T follicular helper cell (primary cell): Measurements from ENCODE around the gene TRIM67.
"Not testable (repeated sequence)": the region's sequence is repeated elsewhere in the genome, so short reads cannot be mapped to it uniquely, and the experiment has no call there.

Source experiments
- DNase-seq: peaks from one replicate; pipeline ENCODE4 v3.0.0-alpha.2; 2020; ENCODE audit warnings: low read depth
- total RNA-seq, 2 experiments: gene quantifications; one replicate each; lab custom pipeline; 2026; lab: John Stamatoyannopoulos, UW

Gene TRIM67
- 0 reads per million in 2 experiments for total RNA-seq

DNA sequence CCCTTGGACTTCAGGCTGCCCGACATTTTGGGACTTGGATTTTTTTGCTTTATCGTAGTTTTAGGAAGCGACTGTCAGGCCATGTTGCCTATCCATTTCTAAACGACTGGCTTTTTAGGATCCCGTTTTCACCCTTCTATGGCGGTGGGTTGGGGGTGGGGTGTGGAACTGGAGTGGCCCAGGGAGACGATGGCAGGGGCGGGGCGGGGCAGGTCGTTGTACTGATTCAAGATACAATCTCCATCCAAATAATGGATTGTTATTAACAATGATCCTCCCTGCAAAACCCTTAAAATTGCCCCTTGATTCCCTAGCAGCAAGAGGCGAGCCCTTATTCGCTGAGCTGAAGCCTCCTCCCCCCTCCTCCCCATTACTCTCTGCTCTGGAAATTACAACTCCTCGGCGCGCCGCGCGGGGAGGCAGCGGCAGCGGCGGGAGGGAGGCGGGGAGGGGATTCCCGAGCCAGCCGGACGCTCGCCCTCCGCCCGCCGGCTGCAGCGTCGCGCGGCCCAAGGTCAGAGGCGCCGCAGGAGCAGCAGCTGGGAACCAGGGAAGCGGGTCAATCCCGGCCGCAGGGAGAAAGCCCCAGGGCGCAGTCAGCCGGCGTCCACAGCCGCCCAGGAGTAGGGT lies at the start of gene TRIM67:
Gene TRIM67 (plus strand): TSS at position 392 of the 630 bp plus-strand sequence. CDS start 912 bp downstream, outside the sequence.
- no peak for DNase-seq

DNA sequence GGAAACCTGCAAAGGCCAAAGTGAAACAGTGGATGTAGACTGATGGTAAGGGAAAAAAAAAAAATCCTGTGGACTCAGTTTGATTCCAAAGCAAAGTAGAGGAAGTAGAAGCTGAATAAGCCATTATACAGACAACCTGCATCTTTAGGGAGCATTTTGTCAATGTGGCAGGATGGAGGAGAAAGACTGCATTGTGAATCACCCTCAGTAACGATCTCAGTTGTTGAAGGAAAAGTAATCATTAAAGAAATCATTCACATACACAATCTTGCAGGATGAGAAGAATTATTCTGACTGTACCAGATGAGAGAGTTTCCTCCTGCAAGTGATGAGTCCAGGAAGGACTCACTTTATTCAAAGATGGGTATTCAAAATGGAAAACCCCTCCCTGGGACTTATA lies 45.1 kb upstream of the TRIM67 start:
- DNase-seq, result no peak

DNA sequence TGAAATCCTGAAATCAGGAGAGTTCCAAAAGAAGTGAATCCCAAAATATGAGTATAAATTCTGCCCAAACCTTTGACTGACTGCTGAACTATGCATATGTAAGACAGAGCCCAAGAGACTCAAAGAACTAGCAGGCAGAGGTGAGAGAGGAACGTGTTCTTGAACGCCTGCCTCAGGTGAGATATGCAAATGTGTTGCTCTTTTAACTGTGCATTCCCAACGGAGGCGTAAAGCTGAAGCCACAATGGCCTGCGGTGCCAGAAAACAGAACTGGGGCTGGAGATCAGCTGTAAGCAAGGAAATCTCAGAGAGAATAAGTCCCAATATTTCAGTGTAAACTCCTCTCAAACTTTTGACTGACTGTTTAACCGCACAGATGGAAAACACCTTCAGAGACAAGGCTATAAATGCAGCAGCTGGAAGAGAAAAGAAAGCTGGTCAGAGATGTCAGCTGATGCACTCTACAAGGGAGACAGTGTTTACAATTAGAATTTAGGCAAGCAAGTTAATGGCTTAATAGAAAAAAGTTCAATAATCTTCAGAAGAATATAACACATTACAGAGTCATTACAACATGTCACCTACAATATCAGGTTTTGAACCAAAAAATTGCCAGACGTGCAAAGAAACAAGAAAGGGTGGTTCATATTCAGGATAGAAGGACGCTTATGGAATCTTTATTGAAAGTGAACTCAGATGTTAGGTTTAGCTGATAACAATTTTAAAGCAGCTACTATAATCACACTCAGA lies 43.0 kb upstream of the TRIM67 start:
- no peak for DNase-seq

DNA sequence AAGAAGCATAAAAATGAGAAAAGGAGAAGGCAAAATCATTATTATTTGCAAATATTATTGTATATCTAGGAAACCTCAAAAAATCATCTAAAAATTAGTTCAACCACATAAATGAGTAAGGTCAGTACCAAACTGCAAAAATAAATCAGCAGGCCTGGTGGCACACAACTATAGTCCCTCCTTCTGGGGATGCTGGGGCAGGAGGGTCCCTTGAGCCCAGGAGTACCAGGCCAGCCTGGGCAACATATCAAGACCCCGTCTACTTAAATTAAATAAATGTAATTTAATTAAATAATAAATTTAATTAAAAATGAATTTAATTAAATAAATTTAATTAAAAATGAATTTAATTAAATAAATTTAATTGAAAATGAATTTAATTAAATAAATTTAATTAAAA lies 40.3 kb upstream of the TRIM67 start:
- no peak for DNase-seq

DNA sequence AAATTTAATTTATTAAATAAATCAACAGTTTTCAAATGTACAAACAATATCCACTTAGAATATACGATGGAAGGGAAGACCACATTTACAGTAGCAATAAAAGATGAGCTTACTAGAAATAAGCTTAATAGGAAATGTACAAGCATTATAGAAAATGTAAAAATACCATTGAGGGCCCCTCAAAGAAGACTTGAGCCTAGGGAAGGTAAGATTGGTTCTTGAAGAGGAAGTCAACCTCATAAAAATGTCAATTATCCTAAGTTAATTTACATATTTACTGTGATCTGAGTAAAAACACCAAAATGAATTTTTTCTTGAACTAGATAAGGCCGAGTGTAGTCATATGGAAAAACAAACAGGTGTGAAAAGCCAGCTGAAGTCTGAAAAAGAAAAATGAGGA lies 39.7 kb upstream of the TRIM67 start:
- no peak for DNase-seq

DNA sequence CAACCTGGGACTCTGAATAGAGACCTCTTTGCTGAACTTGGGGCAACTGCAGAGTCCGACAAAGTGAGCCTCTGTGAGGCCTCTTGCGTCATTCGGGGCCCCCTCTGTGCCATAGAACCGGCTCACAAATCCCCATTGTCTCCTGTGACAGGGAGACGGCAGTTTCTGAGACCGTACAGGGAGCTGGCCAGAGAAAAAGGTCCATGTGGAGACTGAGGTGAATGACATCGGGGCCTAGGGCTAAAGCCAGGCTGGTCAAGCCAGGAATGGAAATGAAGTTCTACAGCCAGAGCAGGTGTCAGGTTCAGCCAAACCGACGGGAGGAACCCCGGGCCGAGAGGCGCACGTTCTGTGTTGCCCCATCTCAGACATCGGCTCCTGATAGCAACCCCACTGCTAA lies 37.1 kb upstream of the TRIM67 start:
- DNase-seq, result no peak

DNA sequence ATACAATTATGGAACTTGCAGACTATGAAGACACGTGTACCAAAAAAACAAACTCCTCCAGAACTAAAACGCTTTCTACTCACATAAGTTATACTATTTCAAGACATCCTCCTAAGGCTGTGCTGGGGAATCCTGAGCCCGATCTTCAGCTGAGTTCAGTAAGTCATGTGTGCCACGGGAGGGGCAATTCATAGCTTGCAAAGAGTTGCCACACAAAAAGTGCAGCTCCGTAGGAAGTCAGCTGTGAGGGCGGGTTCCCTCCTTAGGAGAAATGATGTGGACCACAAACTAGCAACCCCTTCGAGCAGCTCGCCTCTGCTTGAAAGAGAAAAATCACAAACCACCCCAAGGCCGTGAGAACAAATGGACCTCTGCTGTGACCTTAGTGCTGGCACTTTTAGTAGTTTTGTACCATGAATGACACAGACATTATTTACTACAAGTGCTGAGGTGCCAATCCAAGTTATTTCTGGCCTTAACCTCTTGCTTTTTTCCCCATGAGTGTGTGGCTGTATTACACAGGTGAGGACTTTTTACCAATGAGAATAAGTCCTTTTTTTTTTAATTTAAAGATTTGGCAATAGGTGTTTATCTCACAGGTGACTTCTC lies 35.8 kb upstream of the TRIM67 start:
- no peak for DNase-seq

DNA sequence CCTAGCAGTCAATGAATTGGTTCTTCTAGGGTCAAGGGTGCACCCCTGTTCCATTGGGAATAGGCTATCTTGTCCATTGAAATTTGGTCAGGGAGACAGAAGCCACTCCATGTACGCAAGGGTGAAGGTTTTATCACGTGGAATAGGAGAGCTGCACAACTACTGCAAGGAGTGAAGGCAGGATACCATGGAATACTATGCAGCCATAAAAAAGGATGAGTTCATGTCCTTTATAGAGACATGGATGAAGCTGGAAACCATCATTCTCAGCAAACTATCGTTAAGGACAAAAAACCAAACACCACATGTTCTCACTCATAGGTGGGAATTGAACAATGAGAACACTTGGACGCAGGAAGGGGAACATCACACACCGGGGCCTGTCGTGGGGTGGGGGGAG lies 34.8 kb upstream of the TRIM67 start:
- DNase-seq, result not testable (repeated sequence)

DNA sequence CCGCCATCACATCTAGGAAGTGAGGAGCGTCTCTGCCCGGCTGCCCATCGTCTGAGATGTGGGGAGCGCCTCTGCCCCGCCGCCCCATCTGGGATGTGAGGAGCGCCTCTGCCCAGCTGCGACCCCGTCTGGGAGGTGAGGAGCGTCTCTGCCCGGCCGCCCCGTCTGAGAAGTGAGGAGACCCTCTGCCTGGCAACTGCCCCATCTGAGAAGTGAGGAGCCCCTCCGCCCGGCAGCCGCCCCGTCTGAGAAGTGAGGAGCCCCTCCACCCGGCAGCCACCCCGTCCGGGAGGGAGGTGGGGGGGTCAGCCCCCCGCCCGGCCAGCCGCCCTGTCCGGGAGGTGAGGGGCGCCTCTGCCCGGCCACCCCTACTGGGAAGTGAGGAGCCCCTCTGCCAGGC lies 33.4 kb upstream of the TRIM67 start:
- not testable (repeated sequence) for DNase-seq

DNA sequence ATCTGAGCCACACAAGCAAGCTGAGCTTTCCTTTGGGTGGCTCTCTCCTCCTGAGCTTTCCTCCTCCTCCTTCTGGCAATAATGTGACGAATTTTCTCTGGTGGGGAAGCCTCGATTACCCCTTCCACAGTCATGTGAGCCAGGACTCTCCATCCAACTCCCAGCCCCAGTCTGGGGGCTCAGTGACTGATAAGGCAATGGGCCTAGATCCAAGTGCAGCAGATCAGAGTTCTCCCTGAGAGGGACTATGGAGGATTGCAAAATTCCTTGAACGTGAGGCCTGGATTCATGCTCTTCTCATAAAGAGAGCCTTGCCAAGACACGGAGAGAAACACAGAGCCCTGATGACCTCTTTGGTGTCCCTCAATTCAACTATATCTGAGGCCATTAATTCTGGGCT lies 31.3 kb upstream of the TRIM67 start:
- no peak for DNase-seq

DNA sequence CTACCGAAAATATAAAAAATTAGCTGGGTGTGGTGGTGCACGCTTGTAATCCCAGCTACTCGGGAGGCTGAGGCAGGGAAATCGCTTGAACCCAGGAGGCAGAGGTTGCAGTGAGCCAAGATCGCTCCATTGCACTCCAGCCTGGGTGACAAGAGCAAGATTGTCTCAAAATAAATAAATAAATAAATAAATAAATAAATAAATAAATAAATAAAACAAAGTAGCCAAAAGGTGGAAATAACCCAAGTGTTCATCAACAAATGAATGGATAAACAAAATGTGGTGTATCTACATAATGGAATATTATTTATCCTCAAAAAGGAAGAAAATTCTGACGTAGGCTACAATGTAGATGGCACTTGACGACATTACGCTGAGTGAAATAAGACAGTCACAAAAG lies 29.3 kb upstream of the TRIM67 start:
- DNase-seq, result not testable (repeated sequence)

DNA sequence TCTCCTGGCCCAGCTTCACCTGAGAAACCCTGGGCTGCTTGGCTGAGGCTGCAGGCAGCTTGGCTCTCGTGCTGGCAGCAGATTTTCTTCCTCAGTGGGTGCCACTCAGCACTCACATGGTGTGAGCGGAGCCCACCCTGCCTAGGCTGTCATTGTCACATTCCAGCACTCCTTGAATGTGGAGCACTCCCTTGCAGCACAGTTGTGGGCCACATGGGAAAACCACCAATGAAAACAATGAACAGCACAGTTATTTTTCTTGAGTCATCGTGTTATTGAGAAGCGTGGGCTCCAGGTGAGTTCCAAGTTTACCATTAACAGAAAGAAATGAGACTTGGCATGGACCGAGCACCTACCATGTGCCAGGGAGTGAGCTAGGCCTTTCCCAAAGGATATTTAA lies 27.2 kb upstream of the TRIM67 start:
- no peak for DNase-seq

DNA sequence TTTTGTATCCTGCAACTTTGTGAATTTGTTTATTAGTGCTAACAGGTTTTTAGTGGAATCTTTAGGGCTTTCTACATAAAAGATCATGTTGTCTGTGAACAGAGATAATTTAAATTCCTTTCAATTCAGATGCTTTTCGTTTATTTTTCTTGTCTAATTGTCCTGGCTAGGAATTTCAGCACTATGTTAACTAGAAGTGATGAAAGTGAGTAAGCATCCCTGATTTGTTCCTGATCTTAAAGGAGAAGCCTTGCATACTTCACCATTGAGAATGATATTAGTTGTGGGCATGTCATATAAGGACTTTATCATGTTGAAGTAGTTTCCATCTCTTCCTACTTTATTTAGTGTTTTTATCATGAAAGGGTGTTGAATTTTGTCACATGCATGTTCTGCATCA lies 23.6 kb upstream of the TRIM67 start:
- DNase-seq, result no peak

DNA sequence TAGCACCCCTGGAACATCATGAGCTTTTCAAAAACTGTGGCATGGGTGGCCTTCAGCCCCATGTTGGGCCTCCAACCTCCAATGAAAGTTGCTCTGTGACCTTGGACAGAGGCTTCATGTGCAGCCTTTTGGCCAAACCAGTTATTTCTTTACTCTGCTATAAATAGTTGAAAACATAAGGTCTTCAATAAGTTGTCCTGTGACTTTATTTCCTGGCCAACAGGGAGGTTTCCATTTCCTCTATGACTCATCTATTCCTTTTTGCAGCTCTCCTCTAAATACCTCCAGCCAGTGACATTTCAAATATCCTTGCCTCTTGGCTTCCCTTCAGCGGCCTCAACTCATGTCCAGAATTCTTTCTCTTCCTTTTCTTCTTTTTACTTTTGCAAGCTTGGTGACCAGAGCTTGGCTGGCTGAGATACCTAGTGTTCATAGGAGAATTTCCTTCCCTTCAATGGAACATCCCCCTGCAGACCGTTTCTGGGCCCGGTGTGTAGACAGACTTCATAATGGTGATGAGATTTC lies 22.7 kb upstream of the TRIM67 start:
- DNase-seq, result no peak

DNA sequence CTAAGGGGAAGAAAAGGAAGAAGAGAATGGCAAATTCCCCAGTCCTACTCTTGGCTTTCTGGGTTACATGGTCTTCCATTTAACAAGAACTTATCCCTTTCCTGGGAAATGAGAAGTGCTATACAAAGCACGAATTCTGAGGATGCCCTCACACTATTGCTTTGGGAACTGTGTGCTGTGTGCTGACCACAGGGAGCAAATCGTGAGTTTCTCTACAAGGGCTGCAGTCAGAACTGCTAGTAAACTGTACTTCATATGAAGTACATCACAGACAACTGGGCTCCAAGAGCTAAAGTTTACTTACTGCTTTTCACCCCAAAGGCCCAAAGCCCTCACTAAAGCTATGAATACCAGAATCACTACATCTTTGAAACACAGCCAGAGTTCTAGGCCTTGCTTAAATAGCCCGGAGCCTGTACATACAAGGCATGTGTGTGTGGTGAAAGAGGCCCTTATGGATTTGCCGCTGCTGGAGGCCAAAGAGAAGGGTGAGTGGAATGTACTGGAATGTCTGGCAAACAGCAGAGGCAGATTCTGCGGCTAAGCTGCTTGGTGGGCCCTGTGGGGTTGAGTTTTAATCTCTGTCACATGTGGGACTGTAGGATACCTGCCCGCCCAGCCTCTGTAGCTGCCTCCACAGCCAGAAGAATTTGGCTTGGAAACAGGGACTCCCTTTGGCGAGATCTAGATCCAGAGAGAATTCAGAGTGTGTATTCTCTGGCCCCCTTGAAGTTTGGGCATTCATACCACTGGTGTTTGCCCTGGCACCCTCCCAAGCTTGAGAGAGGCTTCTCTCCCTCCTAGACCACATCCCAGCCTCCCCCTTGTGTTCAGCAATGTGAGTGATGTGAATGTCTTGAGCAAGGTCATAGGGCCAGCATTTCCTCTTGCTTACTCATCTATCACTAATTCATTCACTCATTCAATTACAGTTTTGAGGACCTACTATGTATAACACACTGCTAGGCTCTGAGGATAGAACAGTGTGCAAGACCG lies 21.9 kb upstream of the TRIM67 start:
- DNase-seq, result no peak

DNA sequence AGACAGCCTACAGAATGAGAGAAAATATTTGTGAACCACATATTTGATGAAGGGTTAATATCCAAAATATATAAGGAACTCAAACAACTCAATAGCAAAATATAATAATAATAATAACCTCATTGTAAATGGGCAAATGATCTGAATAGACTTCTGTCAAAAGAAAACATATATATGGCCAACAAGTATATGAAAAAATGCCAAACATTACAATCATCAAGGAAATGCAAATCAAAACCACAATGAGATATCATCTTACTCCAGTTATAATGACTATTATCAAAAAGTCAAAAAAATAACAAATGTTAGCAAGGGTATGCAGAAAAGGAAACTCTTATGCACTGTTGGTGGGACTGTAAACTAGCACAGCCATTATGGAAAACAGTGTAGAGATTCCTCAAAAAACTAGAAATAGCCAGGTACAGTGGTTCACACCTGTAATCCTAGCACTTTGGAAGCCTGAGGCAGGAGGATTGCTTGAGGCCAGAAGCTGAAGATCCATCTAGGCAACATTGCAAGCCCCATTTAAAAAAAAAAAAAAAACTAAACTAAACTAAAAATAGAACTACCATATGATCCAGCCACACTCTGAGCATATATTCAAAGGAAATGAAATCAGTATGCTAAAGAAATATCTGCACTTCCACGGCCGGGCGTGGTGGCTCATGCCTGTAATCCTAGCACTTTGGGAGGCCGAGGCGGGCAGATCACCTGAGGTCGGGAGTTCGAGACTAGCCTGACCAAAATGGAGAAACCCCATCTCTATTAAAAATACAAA lies 17.3 kb upstream of the TRIM67 start:
- DNase-seq, result no peak

DNA sequence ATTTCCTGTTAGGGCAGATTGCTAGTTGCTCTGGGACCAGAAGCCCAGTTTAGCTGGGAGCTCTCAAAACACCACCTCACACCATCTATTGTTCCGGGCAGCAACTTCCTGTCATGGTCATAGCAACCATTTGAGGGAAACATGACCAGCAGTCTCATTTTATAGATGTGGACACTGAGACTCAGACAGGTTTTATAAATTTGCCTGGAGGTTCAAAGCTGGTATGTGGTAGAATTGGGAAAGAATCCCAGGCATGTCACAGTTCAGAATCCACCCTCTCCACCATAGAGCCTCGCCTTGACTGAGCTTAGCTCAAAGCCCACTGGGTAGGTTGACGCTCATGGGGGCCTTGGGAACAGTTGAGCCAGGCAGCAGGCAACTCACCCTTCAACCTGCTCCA lies 14.0 kb upstream of the TRIM67 start:
- DNase-seq, result no peak

DNA sequence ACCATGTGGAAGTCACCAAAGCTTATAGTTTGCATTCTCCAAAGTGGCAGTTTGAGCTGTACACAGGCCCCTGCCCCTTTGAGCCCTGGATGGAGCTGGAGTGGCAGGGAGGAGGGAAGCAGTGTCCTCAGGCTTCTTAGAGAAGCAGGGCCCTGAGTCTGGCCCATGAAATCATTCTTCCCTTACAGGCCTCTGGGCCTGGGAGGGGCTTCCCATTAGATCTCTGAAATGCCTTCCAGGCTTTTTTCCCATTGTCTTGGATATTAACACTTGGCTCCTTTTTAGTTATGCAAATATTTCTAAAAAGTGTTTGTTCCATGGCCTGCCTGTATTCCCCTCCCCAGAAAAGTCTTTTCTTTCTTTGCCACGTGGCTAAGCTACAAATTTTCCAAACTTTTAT lies 10.0 kb upstream of the TRIM67 start:
- no peak for DNase-seq

DNA sequence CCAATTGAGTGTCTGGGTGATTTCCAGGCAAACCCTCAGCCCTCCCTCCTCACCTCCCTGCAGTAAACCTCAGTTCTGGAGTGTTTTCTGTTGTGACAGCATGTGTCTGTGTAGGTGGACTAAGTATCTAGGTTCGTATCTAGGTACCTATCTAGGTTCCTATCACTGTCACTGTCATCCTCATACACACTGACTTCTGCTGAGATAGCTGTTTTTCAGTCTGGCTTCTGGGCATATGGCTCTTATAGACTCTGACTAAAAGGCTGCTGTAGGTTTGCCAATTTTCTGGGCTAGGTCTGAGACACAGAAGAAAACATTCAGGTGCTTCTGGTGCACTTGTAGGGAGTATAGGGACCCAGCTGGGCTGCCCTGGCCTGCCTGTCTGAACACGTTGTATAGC lies 8.1 kb upstream of the TRIM67 start:
- no peak for DNase-seq

DNA sequence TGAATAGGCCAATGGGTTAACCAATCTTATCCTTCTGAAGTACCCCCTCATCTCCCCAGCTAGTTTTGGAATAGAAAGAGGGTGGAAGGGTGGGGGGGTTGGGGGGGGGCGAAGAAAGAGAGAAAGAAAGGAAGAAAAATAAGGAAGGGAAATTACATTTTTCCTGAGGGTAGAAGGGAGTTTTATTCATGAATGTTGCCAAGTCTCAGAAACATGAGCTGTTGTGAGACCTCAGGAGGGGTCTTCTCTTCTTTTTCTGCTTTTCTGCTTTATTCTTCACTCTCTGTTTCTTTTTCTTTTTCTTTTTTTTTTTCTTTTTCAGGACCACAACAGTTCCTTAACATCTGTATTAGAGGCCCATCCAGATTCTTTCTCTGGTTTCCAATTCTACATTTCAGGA lies 6.0 kb upstream of the TRIM67 start:
- no peak for DNase-seq

DNA sequence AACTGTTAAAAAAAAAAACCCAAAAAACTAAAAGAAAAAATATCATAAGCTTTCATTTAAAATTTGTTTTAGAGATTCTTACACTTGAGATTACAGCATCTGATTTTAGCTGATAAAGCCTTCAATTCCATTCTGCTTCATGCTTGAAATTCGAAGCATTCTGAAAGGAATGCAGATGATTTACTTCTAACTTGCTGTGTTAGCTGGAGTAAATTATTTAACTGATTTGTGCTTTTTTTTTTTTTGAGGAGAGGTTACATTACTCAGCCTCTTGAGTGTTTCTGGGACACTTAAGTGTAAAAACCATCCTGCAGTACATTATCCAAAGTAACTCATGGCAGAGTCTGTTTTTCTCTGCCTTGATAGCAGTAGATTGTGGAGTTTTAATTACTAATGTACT lies 4.5 kb upstream of the TRIM67 start:
- DNase-seq, result no peak
